ENCODE data around the gene IFNGR2.

Gene IFNGR2

DNA sequence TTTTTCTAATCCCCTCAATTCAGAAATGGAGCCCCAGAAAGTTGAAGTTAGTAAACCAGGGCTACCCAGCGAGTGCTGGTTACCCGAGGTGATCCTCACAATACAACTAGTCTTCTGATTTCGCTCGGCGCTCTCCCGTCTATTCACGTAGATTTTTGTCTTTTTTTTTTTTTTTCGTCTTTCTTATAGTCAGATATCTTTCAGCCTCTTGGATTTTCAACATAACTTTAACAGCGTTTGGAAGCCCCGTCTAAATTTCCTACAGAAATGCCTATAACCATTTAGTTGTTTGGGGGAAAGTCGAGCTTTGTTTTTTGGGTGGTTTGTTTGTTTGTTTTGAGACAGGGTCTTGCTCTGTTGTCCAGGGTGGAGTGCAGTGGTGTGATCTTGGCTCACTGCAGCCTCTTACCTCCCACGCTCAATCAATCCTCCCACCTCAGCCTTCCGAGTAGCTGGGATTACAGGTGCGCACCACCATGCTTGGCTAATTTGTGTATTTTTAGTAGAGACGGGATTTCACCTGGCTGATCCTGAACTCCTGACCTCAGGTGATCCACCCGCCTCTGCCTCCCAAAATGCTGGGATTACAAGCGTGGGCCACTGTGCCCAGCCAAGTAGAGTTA, 77.4 kb downstream of the IFNGR2 start:
- DNase-seq (ENCODE audit: low read depth in 2 of 2, low spot score in 1 of 2) = no peak

DNA sequence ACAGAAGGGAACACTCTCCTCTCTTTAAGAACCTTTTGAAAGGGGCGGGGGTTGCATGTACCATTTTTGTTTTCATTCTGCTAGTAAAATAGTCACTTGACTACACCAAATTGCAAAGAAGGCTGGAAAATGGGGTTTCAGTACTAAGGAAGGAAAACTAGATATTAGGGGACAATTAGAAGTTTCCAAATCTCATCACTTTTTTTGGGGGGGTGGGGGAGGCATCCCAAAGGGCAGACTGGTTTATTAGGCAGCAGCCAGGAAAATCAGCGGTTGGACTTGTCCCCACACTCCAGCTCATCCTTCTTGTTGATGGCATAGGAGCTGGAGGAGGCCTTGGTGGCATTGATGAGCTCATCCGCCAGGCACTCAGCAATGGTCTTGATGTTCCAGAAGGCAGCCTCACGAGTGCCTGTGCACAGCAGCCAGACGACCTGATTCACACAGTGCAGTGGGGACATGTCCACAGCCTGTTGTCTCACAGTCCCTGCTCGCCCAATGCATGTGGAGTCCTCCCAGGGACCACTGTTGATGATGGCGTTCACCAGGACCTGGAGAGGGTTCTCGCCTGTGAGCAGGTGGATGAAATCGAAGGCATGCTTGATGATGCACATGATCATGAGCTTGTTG, 78.2 kb downstream of the IFNGR2 start:
- DNase-seq (ENCODE audit: low read depth in 2 of 2, low spot score in 1 of 2) = no peak
